Measurements from ENCODE around the gene ADAMTS3. TPM values are rescaled to one million over a fixed set of nuclear protein-coding genes. Genes with fewer than 3 reads are reported as not detected.

The ADAMTS3 gene
- total and polyA plus RNA-seq, 8 donors: 0.13 to 6.8 (median 0.24) TPM; not detected in 2

- H3K9me3 ChIP-seq: no peaks in the 10 kb centered on the region
- WGBS, 5 donors: 72 to 90% (median 86%) methylated on average over 2 of the region's 2 CpGs
- TF ChIP-seq EP300 (IDR thresholded peaks at IDR 0.05) (no peak), POLR2AphosphoS5 (IDR thresholded peaks at IDR 0.05) (no peak), POLR2A (IDR thresholded peaks at IDR 0.05) (no peak), CTCF (IDR thresholded peaks at IDR 0.05) (no peak)
- no peaks in the 10 kb centered on the region for H3K36me3 ChIP-seq
- H3K4me3 ChIP-seq: no peak overlapping the region
- intact Hi-C loops (cut with DNase I; ENCODE audit: low total_unique reads): no loop called here
- H3K27ac ChIP-seq: no peak overlapping the region
- no peaks in the 10 kb centered on the region for H3K27me3 ChIP-seq
- DNase-seq: no peak
- H3K4me1 ChIP-seq: no peaks in the 10 kb centered on the region
These were observed 146.6 kb downstream of the ADAMTS3 start for GRCh38 chr4:72422416-72422815.

- 64 to 87% (median 71%) methylated on average over 2 of the region's 2 CpGs for WGBS, 5 donors
- H3K4me1 ChIP-seq: no peaks in the 10 kb centered on the region
- H3K9me3 ChIP-seq: no peaks in the 10 kb centered on the region
- no peaks in the 10 kb centered on the region for H3K36me3 ChIP-seq
- H3K27me3 ChIP-seq: no peaks in the 10 kb centered on the region
- H3K4me3 ChIP-seq: no peak overlapping the region
- TF ChIP-seq CTCF (IDR thresholded peaks at IDR 0.05) (no peak), POLR2A (IDR thresholded peaks at IDR 0.05) (no peak), EP300 (IDR thresholded peaks at IDR 0.05) (no peak), POLR2AphosphoS5 (IDR thresholded peaks at IDR 0.05) (no peak)
- no peak overlapping the region for H3K27ac ChIP-seq
- peak in 1 of 2 donors; percentile 70 for DNase-seq
- intact Hi-C loops (cut with DNase I; ENCODE audit: low total_unique reads): no loop called here
These were observed 150.6 kb downstream of the ADAMTS3 start for GRCh38 chr4:72418458-72418857.

- no peaks in the 10 kb centered on the region for H3K27me3 ChIP-seq
- intact Hi-C loops (cut with DNase I; ENCODE audit: low total_unique reads): no loop called here
- no peaks in the 10 kb centered on the region for H3K36me3 ChIP-seq
- H3K4me1 ChIP-seq: no peaks in the 10 kb centered on the region
- TF ChIP-seq EP300 (IDR thresholded peaks at IDR 0.05) (no peak), POLR2A (IDR thresholded peaks at IDR 0.05) (no peak), CTCF (IDR thresholded peaks at IDR 0.05) (no peak), POLR2AphosphoS5 (IDR thresholded peaks at IDR 0.05) (no peak)
- H3K27ac ChIP-seq: no peak overlapping the region
- peak in 1 of 2 donors; percentile 35 for DNase-seq
- no peaks in the 10 kb centered on the region for H3K9me3 ChIP-seq
- no peak overlapping the region for H3K4me3 ChIP-seq
- 39 to 57% (median 45%) methylated on average over 3 of the region's 3 CpGs for WGBS, 5 donors
These were observed 158.9 kb downstream of the ADAMTS3 start for GRCh38 chr4:72410158-72410557.

GRCh38 chr4:72408568-72408967, 160.5 kb downstream of the ADAMTS3 start:
- DNase-seq: no peak
- intact Hi-C loops (cut with DNase I; ENCODE audit: low total_unique reads): no loop called here
- no peaks in the 10 kb centered on the region for H3K9me3 ChIP-seq
- no peaks in the 10 kb centered on the region for H3K27me3 ChIP-seq
- H3K27ac ChIP-seq: no peak overlapping the region
- no peaks in the 10 kb centered on the region for H3K36me3 ChIP-seq
- TF ChIP-seq POLR2AphosphoS5 (IDR thresholded peaks at IDR 0.05) (no peak), EP300 (IDR thresholded peaks at IDR 0.05) (no peak), CTCF (IDR thresholded peaks at IDR 0.05) (no peak), POLR2A (IDR thresholded peaks at IDR 0.05) (no peak)
- 64 to 75% (median 71%) methylated on average over 4 of the region's 4 CpGs for WGBS, 5 donors
- H3K4me1 ChIP-seq: no peaks in the 10 kb centered on the region
- H3K4me3 ChIP-seq: no peak overlapping the region

Measured in stomach (tissue), 9 donors.